OCI-LY1 (cell line): ENCODE measurements around the gene TGFBR1.

Experiments
- EZH2 ChIP-seq: fragments of 200-600 bp; sonication (generic), shearing (Covaris generic); IDR thresholded peaks from 2 replicates; pipeline ENCODE4 v1.8.0; 2017; ENCODE audit warnings: borderline replicate concordance, mixed run types, mild to moderate bottlenecking, antibody characterized with exemption, low read length, moderate library complexity, mixed read lengths
- TF ChIP-seq, protein P1 (sequence below): fragments of 200-600 bp; sonication (generic), shearing (Covaris generic); IDR thresholded peaks from 2 replicates; pipeline ENCODE4 v1.5.1; 2017; ENCODE audit warnings: mild to moderate bottlenecking, antibody characterized with exemption, low read length, moderate library complexity, mixed read lengths

- TF ChIP-seq, protein P1, sequence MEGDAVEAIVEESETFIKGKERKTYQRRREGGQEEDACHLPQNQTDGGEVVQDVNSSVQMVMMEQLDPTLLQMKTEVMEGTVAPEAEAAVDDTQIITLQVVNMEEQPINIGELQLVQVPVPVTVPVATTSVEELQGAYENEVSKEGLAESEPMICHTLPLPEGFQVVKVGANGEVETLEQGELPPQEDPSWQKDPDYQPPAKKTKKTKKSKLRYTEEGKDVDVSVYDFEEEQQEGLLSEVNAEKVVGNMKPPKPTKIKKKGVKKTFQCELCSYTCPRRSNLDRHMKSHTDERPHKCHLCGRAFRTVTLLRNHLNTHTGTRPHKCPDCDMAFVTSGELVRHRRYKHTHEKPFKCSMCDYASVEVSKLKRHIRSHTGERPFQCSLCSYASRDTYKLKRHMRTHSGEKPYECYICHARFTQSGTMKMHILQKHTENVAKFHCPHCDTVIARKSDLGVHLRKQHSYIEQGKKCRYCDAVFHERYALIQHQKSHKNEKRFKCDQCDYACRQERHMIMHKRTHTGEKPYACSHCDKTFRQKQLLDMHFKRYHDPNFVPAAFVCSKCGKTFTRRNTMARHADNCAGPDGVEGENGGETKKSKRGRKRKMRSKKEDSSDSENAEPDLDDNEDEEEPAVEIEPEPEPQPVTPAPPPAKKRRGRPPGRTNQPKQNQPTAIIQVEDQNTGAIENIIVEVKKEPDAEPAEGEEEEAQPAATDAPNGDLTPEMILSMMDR: peak; percentile 29; the same call in 1 of the 2 replicates
- no peak for TF ChIP-seq EZH2
Measured at GRCh38 chr9:99192786-99193465, 88.0 kb downstream of the TGFBR1 start.
